GM21515 (cell line): ENCODE results near the gene ADCY2.

Source experiments
- ATAC-seq: cut with Tn5 transposase; IDR thresholded peaks from one replicate; pipeline ENCODE4 v1.9.1; 2021; ENCODE audit not compliant: unreplicated experiment

Gene ADCY2

GRCh38 chr5:7395947-7396712 is at the start of gene ADCY2:
Gene ADCY2 (plus strand): TSS chr5:7396138. CDS start chr5:7396297, 159 bp downstream.
- no peak for ATAC-seq

GRCh38 chr5:7347377-7347776 is 48.6 kb upstream of the ADCY2 start:
- no peak for ATAC-seq

GRCh38 chr5:7348168-7348854 is 47.6 kb upstream of the ADCY2 start:
- ATAC-seq, result no peak

GRCh38 chr5:7361593-7361992 is 34.3 kb upstream of the ADCY2 start:
- ATAC-seq, result no peak

- no peak for ATAC-seq
These were observed 32.8 kb upstream of the ADCY2 start for GRCh38 chr5:7363067-7363677.

- ATAC-seq, result no peak
These were observed 31.6 kb upstream of the ADCY2 start for GRCh38 chr5:7364226-7364875.

- ATAC-seq, result no peak
These were observed 28.2 kb upstream of the ADCY2 start for GRCh38 chr5:7367780-7368179.

- no peak for ATAC-seq
These were observed 23.5 kb upstream of the ADCY2 start for GRCh38 chr5:7372399-7372798.

GRCh38 chr5:7374186-7374585 is 21.8 kb upstream of the ADCY2 start:
- no peak for ATAC-seq

GRCh38 chr5:7375457-7375856 is 20.5 kb upstream of the ADCY2 start:
- no peak for ATAC-seq

- no peak for ATAC-seq
These were observed 19.1 kb upstream of the ADCY2 start for GRCh38 chr5:7376871-7377270.

GRCh38 chr5:7377761-7378160 is 18.2 kb upstream of the ADCY2 start:
- no peak for ATAC-seq

GRCh38 chr5:7382588-7382987 is 13.3 kb upstream of the ADCY2 start:
- ATAC-seq, result no peak

- ATAC-seq, result no peak
These were observed 10.3 kb upstream of the ADCY2 start for GRCh38 chr5:7385681-7386080.

- no peak for ATAC-seq
These were observed 7.4 kb upstream of the ADCY2 start for GRCh38 chr5:7388553-7388952.

GRCh38 chr5:7391215-7391614 is 4.7 kb upstream of the ADCY2 start:
- no peak for ATAC-seq

GRCh38 chr5:7391814-7392692 is 3.9 kb upstream of the ADCY2 start:
- ATAC-seq, result no peak

GRCh38 chr5:7392693-7393024 is 3.3 kb upstream of the ADCY2 start:
- no peak for ATAC-seq

- ATAC-seq, result no peak
These were observed 1.8 kb upstream of the ADCY2 start for GRCh38 chr5:7393921-7394799.

- no peak for ATAC-seq
These were observed 978 bp upstream of the ADCY2 start for GRCh38 chr5:7394889-7395431.
